AG08396 (cell line): Measurements from ENCODE around the gene HOXA7.

Source experiments
- DNase-seq: peaks from one replicate; pipeline ENCODE4 v3.0.0; 2012; ENCODE audit warnings: low spot score, mixed read lengths

Gene HOXA7

DNA sequence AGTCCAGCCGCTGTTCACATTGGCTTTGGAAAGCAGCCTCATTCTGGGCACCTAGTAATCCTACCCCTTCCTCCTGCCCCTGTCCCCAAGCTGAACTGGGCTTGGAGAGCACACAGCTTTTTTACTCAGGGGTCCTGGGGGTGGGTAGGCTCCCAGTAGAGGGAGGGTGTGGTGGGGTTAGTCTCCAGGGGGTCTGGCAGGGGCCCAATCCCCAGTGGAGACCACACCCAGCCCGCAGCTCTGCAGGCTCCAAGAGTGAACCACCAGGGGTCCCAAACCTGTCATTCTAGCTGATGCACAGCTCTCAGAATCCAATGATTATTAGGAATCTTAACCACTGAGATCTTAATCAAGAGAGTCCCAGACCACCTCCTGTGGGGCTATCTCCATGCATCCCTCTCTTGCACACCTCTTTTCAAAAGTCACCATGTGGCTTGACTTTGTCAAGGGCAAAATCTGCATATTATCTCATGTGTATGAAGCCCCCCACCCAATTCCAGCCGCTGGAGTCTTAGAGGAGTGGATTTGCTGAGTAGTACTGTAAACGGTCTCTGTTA lies 25.9 kb upstream of the HOXA7 start:
- no peak for DNase-seq

DNA sequence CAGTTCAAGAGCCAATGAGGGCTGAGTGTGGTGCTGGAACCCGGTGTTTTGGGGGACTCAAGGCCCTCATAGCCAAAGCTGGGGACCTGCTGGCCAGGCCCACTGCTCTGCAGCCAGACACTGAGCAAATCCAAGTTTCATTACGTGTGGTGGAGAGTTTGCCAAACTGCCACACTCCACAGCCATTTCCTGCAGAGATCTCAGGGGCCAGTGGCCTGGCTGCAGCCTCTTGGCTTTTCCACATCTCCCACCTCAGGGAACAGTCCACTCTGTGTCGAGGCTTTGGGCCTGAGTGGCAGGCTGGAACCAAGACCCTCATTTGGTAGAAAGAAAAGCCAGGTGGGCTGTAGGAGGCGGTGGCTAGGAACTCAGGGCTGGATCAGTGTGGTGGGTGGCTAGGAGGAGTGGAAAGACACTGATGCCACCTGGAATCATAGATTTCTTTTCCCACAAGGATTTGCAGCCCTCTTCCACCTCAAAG lies 25.4 kb upstream of the HOXA7 start:
- DNase-seq = no peak

DNA sequence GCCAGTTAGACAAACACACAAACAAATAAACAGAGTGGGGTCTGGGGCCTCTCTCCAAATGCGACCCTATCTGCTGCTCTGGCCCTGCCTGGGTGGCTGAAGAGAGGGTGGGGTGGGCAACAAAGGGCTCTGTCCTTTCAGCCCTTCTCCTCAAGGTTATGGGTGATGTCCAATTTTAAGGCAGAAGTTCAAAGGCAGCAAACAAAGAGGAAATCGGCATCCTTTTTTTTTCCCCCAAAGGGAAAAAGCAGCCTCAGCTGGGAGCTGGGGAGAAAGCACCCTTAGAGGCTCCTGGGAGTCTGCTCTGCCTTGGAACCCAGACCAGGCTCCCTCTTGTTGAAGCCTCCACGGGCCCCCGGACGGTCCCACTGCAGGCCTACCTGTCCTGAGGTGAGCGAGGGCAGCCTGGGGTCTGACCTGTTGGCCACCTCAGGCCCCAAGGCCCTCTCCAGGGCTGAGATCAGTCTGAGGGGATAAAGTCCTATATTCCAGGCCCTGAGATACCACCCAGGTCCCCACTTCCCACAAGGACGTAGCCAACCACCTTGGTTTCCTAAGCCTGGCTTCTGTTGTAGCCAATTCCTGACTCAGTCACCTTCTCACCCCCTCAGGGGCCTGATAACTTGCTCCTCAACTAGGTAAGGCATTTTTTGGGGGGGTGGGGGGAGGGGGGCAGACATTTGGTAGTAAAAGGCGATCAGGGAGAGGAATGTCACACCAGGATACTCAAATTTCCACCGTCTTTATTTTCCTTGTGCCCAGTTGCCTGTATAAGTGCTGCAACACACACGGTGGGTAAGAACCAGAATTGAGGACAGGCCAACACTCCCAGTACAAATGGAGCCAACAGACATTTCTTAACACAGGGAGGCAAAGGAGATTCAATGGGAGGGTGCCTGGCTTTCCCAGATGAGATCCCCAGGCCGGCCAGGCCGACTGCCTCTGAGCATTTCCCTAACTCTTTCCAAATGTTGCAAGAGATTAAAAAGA lies 24.3 kb upstream of the HOXA7 start:
- DNase-seq = no peak

DNA sequence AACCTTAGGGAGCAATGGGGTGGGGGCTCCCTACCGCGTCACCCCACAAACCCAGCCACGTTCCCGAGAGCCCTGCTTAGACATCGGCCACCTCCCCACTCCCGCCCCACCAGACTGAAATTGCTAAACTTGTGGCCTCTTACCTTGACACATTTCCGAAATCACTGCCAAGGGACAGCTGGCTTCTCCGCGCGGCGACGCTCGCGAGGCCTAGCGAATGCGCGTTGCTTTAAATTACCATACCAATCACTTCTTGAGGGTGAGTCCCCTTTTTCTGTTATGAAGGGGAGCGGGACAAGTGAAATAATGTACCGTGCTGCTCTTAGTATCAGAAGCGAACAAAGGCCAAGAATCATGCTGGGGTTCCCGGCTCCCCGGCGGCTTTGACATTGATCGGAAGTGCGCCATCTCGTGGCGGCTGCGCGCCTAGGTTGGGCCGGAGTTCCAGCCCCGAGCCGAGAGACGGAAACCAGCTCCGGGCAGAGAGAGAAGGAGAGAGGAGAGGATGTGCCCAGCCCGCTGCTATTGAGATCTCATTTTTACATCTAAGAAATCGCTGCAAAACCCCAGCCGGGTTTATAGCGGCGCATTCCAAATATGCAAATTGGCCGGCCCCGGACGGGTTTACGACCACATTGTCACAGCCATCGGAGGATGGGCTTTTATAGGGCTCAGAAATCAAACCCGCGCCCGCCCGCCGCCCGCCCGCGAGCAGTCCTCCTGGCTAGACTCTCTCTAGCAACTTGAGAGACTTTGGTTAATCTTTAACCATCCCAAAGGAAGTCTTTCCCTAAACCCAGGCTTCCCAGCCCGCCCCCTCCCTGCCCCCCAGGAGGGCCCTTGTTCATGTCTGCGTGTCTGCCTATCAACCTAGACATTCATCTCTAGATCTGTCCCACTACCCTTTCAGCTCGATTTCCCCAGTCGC lies 23.3 kb upstream of the HOXA7 start:
- peak; percentile 94 for DNase-seq

DNA sequence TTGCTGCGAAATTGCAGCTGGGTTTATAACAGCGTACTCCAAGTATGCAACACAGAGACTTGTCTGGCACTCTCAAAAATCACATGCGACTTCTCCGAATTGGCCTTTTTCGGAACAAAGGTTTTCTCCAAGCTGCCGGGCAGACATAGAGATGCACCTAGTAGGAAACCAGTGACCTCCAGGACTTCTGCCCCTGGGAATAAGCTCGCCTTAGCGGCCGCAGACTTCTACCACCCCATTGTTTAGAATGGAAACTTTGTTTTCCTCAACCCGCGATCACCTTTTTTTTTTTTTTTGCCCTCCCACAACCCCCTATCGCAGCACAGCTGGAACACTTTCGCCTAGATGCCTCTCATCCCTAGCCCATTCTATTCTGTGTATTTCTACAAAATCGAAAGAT lies 22.6 kb upstream of the HOXA7 start:
- no peak for DNase-seq

DNA sequence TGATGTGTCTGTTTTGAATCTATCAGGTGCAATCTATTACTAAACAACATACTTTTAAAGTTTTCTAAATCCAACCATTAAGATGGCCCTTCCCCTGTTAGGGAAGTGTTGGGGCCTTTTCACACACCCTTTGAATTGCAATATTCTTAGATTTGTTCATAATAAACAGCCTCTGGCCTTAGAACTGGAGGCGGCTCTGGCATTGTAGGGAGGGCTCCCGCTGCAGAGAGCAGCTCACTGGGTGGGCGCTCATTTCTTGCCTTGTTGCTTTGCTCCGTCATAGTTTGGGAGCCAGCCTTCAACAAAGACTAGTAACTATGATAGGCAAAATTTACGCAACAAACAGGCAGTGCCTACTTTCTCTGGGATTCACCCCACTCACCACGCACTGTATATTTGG lies 21.9 kb upstream of the HOXA7 start:
- no peak for DNase-seq

DNA sequence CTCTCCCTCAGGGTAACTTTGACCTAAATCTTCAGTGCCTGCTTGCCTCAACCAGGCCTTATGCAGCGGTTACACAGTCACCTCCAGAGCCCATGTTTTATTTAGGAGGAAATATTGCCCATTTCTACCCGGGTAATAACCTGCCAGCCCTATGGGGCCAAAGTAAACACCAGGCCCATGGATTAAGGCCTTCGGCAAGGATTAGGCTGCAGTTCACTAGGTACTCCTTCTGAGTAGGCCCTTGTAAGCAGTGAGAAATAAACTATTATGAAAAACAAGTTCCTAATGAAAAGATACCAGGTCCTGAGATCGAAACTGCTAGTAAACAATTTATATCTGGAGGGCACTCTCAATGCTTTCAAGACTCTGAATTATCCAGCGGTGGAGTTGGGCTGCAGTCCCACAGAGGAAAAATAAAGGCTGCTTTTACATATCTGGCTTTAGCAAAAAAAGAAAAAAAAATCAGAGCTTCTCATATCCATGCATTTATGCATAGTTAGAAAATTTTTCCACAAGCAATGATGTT lies 21.4 kb upstream of the HOXA7 start:
- no peak for DNase-seq

DNA sequence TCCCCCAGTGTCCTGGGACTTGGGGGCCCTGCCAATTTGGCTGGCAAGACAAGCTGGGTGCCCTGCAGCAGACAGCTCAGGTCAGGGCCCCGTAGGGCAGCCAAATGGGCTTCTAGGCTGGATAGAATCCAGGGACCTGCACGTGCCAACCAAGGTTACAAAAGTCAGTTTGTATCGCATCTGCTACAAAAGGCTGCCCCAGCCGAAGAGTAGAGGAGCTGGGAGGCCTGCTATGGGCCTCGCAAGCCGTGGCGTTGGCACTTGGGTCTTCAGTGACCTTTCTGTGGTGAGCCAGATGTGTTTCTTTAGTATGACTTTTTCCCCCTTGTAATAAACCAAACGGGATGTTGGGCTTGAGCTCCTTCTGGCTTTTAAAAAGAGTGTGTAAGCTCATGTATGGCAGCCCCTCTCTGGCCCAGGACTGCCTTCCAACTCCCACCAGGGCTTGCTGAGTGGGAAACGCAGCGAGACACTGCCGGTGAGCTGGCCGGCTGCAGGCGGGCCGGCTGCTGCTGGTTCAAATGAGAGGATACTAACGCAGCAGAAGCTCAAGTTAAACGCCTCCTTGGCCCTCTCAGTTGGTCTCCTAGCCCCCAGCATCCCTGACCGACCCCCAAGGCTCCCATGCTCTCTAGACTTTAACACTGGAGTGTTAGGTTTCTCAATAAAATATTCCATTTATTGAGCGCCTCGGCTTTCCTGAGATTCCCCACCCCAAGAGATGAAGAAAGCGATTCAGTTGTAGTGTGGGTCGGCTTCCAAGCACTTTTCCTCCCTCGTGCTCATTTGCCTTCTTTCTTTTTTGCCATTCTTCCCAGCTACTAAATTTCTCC lies 20.7 kb upstream of the HOXA7 start:
- no peak for DNase-seq

DNA sequence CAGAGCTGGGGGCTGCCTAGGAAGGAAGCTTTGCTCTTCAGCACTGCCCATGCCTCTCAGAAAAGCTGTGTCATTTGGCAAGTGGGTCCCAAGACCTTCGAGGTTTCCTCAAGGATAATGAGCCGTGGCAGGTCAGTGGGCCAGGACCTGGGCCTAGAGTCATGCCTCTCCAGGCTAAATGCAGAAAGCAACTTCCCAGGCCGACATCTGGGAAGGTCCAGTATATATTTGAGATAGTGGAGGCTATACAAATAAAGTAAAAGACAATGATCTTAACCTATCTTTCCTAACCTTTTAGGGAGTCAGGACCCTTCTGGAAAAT lies 20.0 kb upstream of the HOXA7 start:
- no peak for DNase-seq

DNA sequence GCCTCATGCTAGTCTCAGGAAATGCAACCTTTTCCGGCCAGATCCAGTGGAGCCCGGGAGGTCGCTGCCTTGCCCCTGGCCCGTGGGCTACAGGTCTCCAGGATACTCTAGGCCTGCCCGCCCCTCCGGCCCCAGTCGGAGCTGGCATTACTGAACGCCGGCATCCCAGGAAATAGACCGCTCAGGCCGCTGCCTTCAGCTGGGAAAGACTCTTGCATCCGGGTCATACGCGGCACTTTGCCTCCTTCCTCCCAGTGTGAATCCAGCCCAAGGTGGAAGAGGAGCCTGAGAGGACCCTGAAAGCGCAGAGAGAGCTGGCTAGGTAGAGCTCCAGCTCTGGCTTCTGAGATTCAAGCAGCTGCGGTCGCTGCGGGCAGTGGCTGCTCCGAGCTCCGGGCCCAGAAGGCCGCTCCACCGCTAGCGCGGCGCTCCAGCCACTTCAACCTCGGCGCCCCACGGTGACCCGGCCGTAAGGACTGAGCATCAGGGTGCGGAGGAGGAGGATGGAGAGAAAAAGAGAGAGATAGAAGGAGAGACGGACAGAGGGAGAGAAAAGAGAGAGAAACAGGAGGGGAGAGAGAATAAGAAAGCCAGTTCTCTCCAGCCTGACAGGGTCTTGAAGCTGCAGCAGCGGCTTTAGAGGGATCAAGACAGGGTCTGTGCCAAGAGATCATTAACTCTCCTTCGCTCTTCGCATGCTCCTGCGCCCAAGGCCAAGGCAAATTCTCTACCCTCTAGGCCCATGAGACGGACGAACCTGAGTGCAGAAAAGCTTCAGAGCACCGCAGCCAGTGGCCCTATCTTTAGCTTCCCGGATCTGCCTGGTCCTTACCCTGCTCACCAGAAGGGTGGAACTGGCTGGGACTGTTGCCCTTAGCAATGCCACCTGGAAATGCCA lies 19.4 kb upstream of the HOXA7 start:
- no peak for DNase-seq

DNA sequence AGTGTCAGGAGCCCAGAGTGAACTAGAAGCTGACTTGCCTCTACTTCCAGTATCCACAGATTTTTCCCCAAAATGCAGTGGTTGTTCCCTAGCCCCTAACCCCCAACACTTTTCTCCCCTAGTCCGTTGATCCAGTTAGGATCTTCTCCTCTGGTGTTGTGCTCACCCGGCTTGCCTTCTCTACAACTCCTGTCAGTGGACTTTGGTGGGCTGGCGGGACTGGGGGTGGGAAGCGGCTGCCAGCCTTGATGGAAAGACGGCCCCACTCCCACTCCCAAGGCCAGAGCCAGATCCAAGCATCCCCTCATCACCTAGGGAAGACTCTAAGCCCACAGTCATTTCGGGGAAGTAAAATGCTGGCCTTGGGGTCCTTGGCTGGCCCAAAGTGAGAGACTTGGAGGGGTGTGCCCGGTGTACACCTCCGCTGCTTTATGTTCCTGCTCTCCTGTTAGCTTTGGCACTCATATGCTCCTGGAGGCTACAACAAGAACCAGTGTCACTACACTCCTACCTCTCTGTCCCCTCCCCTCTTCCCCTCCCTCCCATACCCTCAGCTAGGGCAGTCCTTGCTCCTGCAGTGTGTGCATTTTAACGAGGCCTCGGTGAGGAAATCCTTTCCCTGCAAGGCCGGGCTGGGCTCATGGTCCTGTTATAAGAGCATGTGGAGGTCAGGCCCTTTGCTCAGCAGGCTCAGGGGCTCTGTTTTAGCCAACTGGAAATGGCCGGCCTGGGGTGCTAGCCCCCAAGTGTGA lies 18.6 kb upstream of the HOXA7 start:
- DNase-seq = no peak

DNA sequence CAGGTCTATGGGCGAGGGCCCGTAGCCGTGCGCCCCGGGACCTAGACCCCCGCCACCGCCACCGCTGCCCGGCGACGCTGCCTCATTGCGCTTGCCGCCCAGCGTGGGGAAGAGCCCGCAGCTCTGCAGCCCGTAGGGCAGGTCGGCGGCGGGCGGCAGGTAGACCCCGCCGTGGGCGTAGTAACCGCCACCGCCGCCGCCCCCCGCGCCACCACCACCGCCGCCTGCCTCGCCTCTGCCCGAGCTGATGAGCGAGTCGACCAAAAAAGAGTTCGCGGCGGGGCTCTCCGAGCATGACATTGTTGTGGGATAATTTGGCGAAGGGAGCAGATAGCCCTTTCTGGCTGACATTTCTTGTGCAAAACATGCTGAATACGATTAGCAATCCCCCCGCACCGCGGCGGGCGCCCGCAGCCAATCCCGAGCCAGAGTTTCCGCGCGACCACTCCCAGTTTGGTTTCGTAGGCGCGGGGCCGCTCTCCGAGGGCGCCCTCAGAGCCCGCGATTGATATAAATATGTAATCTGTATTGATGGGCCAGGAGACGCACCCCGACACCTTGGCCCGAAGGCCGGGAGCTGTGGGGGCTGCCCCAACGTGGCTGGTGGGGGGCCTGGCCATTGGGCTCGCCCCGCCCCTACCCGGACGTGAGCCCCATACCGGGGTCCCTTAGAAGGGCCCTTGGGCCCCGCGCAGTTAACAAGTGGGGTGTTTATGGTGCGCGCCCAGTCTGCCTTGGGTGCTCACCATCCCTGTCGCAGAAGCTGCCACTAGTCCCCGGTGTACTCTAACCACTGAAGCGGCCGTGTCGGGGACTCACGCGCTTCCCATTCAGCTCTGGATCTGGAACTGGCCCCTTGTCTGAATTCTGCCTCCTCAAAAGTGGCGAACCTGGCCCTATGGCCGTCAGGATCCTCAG lies 17.7 kb upstream of the HOXA7 start, which contains the start of gene HOXA10:
HOXA10 (minus strand) TSS at position 365 of the 918 bp plus-strand sequence; CDS start at position 351, 14 bp downstream.
- DNase-seq = no peak

DNA sequence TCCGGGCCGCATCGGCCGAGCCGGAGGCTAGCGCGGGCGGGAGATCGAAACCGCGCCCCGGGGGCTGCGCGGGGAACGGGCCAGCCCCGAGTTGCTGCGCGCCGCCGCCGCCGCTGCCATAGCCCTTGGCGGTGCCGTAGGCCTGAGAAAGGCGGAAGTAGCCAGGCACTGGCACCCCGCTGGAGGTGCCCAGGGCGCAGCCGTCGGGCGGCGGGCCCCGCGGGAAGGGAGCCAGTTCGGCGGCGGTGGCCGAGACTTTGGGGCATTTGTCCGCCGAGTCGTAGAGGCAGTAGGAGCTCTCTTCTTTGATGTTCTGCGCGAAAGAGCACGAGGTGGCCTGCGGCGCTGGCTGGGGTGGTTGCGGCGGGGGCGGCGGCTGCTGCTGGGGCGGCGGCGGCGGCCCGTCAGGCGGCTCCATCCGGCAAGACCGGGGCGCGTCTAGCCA lies 17.1 kb upstream of the HOXA7 start:
- DNase-seq = no peak

DNA sequence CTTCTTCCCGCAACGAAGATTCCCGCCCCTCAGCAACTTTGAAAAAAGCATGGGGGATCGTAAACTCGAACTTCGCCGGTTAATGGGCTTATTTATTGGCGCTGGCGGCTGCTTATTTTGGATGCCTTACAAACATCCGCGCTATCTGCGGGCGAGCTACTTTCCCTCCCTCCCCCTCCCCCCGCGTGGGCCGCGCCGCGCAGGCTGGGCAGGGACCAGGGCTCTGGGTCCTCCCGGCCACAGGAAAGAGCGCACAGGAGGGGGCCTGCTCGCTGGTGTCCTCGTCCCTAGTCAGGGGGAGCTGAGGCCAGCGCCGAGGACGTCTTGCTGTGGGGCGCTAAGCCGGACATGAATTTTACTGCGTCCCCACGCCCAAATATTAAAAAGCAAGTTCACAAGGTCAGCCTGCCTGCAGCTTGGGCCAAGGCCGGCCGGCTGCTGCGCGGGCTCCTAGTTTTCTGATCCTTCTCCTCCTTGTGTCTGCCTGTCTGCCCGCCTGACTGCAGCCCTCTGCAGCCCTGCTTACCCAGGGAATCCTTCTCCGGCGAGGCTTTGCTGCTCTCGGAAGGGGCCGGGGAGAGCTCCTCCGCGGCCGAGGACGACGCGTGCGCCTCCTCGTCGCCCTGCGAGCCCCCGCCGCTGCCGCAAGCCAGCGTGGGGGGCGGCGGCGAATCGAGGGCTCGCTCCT lies 16.5 kb upstream of the HOXA7 start:
- DNase-seq = peak; percentile 63

DNA sequence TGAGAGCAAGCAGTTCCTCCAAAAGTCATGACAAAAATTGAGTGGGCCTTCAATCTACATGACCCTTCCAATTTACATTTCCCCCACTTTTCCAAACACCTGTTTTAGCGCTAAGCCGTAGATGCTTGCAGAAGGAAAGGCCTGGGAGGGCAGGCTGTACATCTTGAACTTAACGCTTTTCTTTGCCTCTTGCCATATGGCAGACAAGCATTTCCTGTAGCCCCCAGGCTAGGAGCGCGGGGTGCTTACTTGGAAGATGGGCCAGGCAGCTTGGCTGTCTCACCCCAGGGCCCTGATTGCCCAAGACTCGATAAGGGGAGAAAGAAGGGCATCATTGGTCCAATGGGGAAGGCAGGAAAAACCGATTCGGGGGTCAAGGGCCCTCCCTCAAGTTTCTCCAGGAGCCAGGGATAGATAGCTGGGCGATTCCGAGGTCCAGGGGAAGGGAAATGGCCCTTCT lies 15.9 kb upstream of the HOXA7 start:
- DNase-seq = no peak

DNA sequence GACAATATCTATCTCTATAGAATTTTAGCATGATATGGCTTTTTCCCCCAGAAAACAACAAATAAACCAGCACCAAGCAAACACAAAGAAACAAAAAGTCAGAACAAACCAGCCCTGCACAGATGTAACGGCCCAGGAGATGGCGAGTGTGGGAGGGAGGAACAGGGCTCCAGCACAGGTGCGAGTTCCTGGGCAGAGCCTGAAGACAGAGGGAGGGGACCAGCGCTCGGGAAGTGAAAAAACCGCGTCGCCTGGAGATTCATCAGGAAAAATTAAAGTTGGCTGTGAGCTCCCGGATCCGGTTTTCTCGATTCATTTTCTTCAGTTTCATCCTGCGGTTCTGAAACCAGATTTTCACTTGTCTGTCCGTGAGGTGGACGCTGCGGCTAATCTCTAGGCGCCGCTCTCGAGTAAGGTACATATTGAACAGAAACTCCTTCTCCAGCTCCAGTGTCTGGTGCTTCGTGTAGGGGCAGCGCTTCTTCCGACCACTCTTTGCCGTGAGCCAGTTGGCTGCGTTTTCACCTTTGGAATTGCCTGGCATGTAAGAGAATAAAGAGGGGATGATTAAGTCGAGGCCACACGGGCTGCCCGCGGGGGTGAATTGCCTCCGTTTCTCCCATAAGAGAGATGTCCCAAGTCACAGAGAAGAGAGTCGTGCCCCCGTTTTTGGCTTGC lies 15.3 kb upstream of the HOXA7 start:
- DNase-seq = no peak

DNA sequence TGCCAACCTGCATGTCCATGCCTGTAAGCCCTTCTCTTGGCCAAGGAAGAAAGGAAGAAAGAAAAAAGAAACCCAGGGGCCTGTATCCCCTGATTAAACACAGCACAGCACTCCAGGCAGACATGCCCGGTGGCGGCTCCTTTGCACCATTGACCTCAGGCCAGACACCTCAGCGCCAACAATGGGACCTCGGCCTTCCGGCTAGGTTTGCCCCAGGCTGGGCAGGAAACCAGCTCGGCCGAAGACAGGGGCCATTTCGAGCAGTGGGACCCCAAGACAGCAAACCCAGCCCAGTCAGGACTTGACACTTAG lies 14.8 kb upstream of the HOXA7 start:
- DNase-seq = no peak
